Measurements from ENCODE around the gene MYO18A.

Gene MYO18A

DNA sequence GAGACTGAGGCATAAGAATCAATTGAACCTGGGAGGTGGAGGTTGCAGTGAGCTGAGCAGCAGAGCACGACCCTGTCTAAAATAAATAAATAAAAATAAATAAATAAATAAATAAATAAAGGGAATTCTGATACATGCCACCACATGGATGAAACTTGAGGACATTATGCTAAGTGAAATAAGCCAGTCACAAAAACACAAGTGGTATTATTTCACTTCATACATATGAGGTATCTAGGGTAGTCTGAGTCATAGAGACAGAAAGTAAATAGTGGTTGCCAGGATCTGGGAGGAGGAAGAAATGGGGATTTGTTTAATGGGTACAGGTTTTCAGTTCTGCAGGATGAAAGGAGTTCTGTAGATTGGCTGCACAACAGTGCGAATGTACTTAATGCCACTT is 120.9 kb downstream of the MYO18A start (continued):
- TF ChIP-seq ZNF366 (tag by site-specific recombination; conservative IDR thresholded peaks at IDR 0.05) (no peak), ZBTB11 (tag by site-specific recombination; conservative IDR thresholded peaks at IDR 0.05; ENCODE audit: low read depth) (no peak; the same call in 1 of the 2 replicates), ZBTB49 (tag by site-specific recombination; IDR thresholded peaks at IDR 0.05; ENCODE audit: low read depth) (no peak), ZNF473 (tag by site-specific recombination; IDR thresholded peaks at IDR 0.05) (no peak), ZNF624 (tag by site-specific recombination; IDR thresholded peaks at IDR 0.05) (no peak), ZNF239 (tag by site-specific recombination; IDR thresholded peaks at IDR 0.05) (no peak), ZNF555 (tag by site-specific recombination; conservative IDR thresholded peaks at IDR 0.05) (peak; percentile 33), ZBTB10 (tag by site-specific recombination; IDR thresholded peaks at IDR 0.05) (no peak), ZNF16 (tag by site-specific recombination; IDR thresholded peaks at IDR 0.05; ENCODE audit: low read depth) (no peak), ZNF654 (tag by site-specific recombination; IDR thresholded peaks at IDR 0.05; ENCODE audit: low read depth) (0 out of 2 replicates have a peak, but pooled peaks have one; percentile 6), ZNF530 (tag by site-specific recombination; IDR thresholded peaks at IDR 0.05; ENCODE audit: low read depth) (no peak), ZNF623 (tag by site-specific recombination; IDR thresholded peaks at IDR 0.05) (peak; percentile 51; the same call in 1 of the 2 replicates), KLF9 (tag by site-specific recombination; IDR thresholded peaks at IDR 0.05; ENCODE audit: low read depth) (no peak), ZNF837 (tag by site-specific recombination; IDR thresholded peaks at IDR 0.05) (no peak), ZNF394 (tag by site-specific recombination; IDR thresholded peaks at IDR 0.05; ENCODE audit: borderline replicate concordance) (peak; percentile 88), ZNF10 (tag by site-specific recombination; IDR thresholded peaks at IDR 0.05) (no peak), ZNF768 (tag by site-specific recombination; IDR thresholded peaks at IDR 0.05) (no peak), ZNF112 (tag by site-specific recombination; IDR thresholded peaks at IDR 0.05) (no peak), ZNF426 (tag by site-specific recombination; IDR thresholded peaks at IDR 0.05) (peak; percentile 37), ZNF501 (tag by site-specific recombination; IDR thresholded peaks at IDR 0.05) (no peak), YY2 (tag by site-specific recombination; IDR thresholded peaks at IDR 0.05) (no peak), YY1 (tag by site-specific recombination; IDR thresholded peaks at IDR 0.05) (no peak), SETDB1 (IDR thresholded peaks at IDR 0.05; ENCODE audit: insufficient read length, low read length) (no peak), ZNF416 (tag by site-specific recombination; IDR thresholded peaks at IDR 0.05) (no peak), GLI2 (tag by site-specific recombination; IDR thresholded peaks at IDR 0.05; ENCODE audit: borderline replicate concordance, low read depth) (peak; percentile 35; the same call in 1 of the 2 replicates), ZNF341 (tag by site-specific recombination; IDR thresholded peaks at IDR 0.05; ENCODE audit: low read depth) (no peak)
- TF ChIP-seq, protein P1, sequence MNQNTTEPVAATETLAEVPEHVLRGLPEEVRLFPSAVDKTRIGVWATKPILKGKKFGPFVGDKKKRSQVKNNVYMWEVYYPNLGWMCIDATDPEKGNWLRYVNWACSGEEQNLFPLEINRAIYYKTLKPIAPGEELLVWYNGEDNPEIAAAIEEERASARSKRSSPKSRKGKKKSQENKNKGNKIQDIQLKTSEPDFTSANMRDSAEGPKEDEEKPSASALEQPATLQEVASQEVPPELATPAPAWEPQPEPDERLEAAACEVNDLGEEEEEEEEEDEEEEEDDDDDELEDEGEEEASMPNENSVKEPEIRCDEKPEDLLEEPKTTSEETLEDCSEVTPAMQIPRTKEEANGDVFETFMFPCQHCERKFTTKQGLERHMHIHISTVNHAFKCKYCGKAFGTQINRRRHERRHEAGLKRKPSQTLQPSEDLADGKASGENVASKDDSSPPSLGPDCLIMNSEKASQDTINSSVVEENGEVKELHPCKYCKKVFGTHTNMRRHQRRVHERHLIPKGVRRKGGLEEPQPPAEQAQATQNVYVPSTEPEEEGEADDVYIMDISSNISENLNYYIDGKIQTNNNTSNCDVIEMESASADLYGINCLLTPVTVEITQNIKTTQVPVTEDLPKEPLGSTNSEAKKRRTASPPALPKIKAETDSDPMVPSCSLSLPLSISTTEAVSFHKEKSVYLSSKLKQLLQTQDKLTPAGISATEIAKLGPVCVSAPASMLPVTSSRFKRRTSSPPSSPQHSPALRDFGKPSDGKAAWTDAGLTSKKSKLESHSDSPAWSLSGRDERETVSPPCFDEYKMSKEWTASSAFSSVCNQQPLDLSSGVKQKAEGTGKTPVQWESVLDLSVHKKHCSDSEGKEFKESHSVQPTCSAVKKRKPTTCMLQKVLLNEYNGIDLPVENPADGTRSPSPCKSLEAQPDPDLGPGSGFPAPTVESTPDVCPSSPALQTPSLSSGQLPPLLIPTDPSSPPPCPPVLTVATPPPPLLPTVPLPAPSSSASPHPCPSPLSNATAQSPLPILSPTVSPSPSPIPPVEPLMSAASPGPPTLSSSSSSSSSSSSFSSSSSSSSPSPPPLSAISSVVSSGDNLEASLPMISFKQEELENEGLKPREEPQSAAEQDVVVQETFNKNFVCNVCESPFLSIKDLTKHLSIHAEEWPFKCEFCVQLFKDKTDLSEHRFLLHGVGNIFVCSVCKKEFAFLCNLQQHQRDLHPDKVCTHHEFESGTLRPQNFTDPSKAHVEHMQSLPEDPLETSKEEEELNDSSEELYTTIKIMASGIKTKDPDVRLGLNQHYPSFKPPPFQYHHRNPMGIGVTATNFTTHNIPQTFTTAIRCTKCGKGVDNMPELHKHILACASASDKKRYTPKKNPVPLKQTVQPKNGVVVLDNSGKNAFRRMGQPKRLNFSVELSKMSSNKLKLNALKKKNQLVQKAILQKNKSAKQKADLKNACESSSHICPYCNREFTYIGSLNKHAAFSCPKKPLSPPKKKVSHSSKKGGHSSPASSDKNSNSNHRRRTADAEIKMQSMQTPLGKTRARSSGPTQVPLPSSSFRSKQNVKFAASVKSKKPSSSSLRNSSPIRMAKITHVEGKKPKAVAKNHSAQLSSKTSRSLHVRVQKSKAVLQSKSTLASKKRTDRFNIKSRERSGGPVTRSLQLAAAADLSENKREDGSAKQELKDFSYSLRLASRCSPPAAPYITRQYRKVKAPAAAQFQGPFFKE (tag by site-specific recombination; IDR thresholded peaks at IDR 0.05; ENCODE audit: borderline replicate concordance) = no peak

All from HEK293 (cell line).